ENCODE measurements around the gene DTNBP1. TPM values are rescaled to one million over a fixed set of nuclear protein-coding genes. Genes with fewer than 3 reads are reported as not detected.

The DTNBP1 gene
- total and polyA plus RNA-seq, 2 of the 8 experiments (the other 6 are each of a cell fraction or from before 2014, with no cell fraction given) = 13.5 to 22.1 TPM

DNA sequence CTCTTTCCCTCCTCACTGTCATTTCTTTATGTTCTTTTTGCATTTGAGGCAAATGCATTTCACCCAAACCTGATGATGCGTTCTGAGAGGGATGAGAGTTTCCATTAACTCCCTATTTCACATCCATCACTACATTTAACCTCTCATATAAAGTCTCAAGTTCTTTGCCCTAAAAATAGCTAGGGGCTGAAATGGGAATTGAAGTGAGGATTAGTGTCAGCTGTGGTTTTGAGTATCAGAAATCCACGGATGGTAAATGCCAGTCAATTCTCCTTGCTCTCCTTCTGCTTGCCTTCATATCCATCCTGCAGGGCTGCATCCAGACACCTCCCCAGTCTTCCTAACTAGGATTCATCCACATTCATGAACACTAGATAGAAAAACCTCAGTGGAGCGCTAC, 10.0 kb upstream of the DTNBP1 start (continued):
- no peak for TF ChIP-seq BACH1 (IDR thresholded peaks at IDR 0.05; ENCODE audit: low read length)
- no peak for TF ChIP-seq POU5F1 (IDR thresholded peaks at IDR 0.05; ENCODE audit: low read depth, low read length)
- TF ChIP-seq EGR1 (IDR thresholded peaks at IDR 0.05; ENCODE audit: borderline replicate concordance, low read depth, low read length) = no peak
